HG03571 (cell line): ENCODE measurements around the gene EEF1G.
"Not testable (repeated sequence)": the region's sequence is repeated elsewhere in the genome, so short reads cannot be mapped to it uniquely, and the experiment has no call there.

Experiments
- ATAC-seq: cut with Tn5 transposase; IDR thresholded peaks from one replicate; pipeline ENCODE4 v1.9.1; 2021; ENCODE audit not compliant: unreplicated experiment

EEF1G gene

GRCh38 chr11:62603776-62604299, 30.1 kb upstream of the EEF1G start:
- no peak for ATAC-seq

DNA sequence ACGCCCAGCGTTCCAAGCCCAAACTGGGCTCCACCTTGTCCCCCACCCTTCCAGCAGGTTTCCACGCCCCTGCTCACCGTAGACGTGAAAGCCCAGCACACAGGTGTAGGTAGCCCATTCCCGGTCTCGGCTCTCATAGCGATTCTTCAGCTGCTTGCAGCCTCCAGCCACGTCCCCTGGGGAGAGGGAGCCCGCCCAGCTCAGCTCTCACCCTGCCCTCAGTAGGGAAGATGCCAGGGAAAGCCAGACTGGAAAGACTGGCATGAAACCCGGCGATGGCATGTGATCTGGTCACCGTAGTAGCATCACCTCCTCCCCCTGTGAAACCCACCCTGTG, 29.3 kb upstream of the EEF1G start:
- no peak for ATAC-seq

DNA sequence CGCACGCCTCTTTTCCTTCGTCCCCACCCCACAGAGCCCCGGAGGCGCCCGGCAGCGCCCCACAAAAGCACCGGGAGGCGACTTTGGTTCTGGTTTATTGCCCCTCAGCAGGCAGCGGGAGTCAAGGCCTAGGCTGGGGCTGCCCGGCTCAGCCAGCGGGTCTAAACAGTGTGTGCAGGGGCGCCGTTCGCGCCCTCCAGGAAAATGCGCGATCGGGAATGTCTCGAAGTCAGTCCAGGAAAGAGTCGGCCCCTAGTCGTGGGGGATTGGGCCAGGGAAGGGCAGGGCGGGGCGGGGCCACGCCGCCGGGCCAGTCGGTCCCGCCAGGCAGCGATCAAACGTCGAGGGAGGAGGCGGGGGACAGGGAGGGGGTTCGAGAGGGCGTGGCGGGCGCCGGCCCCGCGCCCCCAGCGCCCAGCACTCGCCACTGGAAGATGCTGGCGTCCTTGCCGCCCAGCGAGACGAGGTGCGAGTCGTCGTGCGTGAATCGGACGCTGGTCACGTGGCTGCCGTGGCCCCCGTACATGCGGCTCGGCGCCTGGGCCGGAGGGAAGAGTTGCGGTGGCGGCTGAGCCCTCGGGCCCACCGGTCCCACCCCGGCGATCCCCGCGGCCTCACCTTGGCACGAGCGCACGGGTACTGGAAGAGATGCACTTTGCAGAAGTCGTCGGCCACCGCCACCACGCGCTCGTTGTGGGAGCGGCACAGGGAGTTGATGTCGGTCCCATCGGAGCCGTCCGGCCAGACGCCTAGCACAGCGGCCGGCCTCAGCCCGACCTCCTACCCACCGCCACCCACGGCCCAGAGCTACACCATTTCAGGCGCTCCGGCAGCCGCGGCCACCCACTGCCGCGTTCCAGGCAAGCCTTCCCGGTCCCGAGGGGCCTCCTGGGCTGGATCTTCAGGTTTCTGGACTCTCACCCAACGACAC, 28.7 kb upstream of the EEF1G start:
- no peak for ATAC-seq

DNA sequence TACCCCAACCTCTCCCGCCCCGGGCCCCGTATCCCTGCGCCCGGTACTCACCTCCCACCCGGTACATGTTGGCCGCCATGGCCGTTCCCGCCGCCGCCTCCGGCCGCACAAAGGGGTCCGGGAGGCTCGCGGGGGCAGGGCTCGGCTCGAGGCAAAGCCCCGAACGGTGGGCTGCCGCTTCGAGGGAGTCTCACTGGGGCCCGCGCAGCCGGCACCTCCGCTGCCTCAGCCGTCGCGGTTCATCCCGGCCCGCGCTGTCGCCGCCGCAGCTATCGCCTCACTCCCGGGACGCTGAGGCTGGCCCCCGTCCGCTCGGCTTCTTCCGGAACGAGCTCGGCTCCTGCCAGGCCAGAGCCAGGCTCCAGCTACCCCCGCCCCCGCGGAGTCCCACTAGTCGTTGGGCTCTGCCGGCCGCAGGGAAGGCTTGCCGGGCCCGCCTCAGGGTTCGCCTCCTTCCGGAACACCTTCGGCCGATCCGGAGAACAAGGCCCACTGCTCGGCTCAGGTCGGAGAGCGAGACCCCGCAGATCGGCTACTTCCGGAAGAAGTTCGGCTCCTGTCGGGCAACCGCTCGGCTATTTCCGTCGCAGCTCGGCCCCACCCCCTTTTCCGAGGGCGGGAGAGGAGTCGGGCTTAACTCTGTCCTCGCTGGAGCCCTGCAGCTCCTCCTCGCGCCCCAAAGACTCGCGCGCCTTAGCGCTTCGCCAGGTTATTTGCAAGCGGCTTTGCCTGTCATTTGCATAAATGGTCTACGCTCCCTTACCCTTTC, 27.9 kb upstream of the EEF1G start, which contains the start of gene MTA2:
Gene MTA2, minus strand, starts transcription at position 494 of the 769 bp plus-strand sequence. Its CDS starts 415 bp downstream, at position 79.
- peak; percentile 68 for ATAC-seq

DNA sequence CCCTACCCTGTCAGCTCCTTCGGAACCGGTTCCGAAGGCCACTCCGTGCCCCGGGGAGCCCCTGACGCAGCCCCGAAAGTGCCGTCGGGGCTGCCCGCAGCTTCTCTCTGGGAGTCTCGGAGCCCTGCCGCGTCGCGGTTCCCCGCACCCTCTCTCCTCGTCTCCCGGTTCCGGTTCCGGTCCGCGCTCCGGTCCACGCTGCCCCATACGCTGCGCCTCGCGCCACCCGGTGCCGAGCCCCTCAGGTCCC, 27.4 kb upstream of the EEF1G start:
- no peak for ATAC-seq

DNA sequence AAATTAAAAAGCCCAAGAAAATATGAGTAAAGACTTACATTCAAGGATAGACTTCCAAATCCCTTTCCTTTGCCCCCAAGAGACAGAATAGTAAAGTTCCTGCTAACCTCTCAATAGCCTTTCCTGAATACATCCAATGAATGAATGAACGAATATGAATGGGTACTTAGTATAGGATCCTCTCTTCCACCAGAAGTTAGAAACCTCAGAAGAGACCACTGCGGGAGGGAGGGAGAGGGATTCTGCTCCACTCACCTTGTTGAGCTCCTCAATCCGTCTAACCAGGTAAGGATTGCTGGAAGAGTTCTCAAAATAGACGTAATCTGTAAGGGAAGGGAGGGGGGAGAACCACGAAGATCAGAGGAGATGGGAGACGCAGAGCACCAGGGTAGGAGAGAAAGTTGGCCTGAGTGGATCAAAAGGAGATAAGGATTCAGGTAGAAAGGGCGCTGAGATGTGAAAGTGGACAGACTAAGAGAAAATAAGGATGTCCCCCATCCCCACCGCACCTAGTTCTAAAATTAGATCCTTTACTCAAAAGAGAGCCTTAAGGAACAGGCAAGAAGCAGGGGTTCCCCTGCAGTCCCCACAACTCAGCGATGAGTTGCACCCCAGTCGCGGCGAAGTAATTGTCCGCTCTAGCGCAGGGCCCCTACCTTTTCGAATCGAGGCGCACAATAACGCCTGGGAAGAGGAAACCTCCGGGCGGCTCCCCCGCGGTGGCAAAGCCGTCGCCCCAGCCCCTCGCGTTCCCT, 26.9 kb upstream of the EEF1G start:
- ATAC-seq = no peak

DNA sequence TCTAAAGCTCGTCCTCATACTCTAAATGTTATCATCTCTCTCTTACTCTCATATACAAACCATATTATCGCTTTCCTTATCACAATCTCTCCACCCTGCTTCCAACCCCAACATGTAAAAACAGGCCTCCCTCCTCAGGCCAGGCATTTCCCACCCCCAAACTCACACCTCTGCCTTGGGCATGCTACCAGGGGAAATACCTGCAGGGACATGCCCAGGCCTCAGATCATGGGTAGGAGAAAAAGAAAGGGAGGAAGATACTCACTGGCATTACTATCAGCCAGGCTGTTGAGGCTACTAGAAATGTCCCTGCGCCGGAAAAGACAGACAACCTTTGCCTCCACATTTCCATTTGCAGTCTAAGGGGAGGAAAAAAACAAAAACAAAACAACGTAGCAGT, 26.2 kb upstream of the EEF1G start:
- ATAC-seq = no peak

DNA sequence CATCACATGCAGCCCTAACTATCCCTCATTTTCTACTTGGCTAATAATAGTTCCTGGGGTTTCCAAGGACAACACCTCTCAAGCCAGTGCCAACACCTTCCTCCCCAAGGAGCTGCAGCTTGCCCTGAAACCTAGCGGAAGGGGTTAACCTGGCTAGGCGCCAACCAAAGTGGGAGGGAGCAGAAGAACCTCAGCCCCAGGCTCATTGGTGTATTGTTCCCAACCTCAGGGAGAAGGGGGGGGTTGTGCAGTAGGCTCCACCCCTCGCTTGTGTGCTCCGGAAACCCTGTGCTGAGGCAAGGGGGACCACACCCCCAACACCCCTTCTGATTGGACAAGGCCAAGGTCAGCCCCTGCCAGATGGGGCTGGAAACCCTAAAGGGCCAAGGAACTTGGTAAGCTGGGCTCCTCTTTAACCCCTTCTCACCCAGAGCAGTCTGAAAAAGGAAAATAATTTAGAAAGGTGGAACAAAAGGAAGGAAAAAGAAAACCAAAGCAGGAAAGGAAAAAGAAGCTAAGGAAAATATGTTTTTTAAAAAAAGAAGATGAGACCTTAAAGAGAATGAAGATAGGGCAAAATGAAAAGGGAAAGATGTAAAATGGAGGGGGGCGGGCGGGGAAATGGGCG, 25.5 kb upstream of the EEF1G start:
- ATAC-seq = peak; percentile 37

DNA sequence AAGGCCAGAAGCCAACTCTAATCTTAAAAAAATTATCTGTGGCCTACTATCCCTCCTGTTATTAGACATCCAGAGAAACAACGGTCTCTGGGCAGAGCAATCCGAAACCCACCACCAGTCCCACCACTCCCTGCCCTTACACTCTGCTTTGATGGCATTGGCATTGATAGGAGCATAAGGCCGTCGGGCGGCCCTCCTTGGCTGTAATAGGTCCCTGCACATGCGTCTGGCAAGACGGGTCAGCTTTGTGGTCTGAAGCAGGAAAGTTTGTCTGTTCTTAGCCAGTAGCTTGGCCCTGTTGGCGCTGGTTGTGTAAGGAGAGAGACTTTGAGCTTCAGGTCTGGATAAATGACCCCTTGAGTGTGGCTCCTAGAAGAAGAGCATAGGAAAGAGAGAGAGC, 21.4 kb upstream of the EEF1G start:
- no peak for ATAC-seq

DNA sequence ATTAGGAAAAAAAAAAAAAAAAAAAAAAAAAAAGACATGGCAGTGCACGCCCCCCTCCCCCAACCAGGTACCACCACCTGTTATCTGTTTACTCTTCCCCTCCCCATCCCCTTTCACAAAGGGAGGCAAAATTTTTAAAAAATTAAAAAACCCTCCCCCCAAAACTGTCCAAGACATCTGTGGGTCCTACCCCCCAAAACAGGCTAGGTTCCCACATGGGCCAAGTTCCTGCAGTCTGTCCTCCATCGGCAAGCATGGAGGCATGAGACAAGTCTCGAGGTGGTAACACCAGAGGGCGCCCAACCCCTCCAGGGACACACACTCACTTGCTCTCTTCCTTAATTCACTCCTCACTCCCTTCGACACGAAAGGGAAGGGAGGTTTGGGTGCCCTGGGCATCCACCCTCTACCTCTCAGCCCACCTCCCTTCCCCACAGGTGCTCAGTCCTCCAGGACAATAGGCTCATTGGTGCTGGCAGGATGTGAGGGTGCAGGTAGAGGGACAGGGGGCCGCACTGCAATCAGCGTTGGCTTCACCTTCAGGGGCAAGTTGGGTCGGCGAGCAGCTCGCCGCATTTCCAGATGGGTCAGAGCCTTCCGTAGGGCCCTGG, 19.8 kb upstream of the EEF1G start:
- ATAC-seq = no peak

- no peak for ATAC-seq
Observed at GRCh38 chr11:62592989-62593421, 19.3 kb upstream of the EEF1G start.

DNA sequence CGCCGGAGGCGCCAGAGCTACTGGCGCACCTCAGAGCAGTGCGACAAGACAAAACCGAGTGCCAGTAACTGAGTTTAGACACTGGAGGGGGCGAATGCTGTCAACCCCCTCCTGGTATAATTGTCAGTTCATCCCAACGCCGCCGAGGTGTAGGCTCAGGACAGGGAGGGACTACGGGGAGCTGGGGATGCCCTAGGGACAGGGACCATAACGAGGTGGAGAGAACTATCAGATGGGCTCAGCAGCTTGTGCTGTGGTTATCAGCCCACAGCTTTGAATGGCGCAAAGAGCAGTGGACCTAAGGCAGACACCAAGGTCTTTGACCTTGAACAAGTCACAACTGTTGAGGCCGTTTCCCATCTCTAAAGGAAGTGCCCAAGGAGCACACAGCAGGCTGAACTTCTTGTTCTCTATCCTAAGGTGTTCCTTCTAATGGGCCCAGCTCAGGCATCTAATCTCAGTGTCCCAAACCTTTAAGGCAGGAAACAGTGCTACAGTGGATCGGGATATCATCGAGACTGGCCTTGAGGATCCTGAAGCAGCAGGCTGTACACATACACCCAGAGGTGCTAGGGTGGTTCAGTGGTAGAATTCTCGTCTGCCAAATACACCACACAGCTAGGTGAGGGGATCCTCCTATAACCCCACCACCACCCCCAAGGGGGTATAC, 18.6 kb upstream of the EEF1G start:
- no peak for ATAC-seq

GRCh38 chr11:62591448-62592145, 17.9 kb upstream of the EEF1G start, which contains the start of gene TUT1:
TUT1 (minus strand) TSS chr11:62591523; CDS start chr11:62591485, 38 bp downstream.
- peak; percentile 76 for ATAC-seq

DNA sequence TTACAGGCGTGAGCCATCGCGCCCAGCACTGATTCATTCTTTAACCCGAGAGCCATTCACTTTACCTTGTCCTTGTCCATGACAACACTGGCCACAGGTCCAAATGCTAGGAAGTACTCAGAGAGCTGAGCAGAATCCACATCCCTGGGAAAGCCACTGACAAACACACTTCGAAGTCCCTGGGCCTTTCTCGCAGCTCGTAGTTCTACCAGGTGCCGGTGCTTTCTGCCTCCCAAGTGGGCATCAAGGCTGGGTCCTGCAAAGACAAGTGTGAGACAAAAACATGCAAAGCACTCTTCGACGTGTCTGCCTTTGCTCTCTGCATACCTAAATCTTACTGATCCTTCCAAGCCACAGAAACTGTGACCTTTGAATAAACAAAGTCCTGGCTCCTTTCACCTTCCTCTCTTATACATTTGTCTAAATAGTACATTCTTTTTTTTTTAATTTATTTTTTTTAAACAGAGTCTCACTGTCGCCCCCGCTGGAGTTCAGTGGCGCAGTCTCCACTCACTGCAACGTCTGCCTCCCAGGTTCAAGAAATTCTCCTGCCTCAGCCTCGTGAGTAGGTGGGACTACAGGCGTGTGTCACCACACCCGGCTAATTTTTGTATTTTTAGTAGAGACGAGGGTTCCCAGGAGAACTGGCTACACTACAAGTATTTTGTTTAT, 15.4 kb upstream of the EEF1G start:
- ATAC-seq = no peak

DNA sequence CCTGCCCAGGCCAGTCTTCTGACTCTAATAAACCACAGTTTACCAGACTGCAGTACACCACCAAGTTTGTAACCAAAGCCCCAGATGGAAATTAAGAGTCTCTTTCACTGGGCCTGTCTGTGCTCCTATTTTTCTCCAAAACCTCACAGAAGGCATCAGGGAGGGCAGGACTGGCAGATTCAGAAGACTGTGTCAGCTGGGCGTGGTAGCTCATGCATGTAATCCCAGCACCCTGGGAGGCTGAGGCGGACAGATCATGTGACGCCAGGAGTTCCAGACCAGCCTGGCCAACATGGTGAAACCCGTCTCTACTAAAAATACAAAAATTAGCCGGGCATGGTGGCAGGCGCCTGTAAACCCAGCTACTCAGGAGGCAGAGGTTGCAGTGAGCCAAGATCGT, 11.7 kb upstream of the EEF1G start:
- not testable (repeated sequence) for ATAC-seq

DNA sequence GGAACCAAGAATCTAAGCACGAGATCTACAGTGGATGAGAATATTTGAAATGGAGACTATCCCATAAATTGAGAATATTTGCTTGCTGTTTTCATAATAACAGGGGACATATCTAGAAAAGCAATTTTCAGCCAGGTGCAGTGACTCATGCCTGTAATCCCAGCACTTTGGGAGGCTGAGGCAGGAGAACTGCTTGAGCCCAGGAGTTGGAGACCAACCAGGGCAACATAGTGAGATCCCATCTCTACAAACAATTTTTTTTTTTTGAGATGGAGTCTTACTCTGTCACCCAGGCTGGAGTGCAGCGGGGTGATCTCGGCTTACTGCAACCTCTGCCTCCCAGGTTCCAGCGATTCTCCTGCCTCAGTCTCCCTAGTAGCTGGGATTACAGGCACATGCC, 8.0 kb upstream of the EEF1G start:
- ATAC-seq = not testable (repeated sequence)

DNA sequence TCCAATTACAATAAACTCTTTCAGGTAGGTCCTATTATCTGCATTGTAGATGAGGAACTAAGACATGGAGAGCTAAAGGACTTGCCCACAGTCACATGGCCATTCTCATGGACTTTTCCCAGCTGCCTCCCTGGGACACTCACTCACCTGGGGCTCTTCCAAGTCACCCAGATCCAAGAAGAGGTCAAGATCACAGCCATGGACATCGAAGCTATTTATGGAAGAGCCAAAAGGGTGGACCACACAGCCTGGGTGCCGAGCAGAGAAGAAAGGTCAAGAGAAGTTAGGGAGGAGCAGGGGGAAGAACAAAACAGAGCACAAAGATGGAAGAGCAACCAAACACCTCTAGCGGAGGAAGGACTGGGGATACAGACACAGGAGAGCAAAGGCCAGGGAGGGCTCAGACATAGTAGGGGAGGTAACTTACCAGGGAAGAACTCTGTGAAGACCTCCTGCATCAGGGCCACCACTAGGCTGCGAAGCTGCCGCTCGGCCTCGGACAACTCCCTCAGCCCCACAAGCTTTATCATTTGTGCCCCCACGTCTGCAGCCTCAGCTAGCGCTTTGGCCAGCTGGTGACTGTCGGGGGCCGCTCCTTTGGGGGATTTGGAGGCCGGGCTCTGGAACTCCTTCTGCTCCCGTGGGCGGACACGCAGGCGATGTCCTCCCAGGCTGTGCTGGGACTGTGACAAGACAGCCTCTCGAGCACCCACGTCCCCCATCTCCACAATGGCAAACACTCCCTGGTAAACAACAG, 7.4 kb upstream of the EEF1G start:
- ATAC-seq = no peak

DNA sequence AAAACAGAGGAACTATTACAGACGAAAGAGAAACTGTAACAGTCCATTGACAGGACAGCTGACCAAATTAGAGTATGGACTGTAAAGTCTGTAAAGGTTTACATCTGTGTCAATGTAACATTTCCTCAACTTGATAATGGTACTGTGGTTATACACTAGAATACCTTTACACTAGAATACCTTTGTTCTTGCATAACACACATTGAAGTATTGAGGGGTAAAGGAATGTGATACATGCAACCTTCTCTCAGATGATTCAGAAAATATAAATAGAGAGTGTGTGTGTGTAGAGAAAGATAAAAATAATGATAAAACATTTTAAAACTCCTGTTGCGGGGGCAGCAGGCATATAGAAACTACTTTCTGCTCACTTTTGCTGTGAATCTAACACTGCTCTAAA, 5.6 kb upstream of the EEF1G start:
- no peak for ATAC-seq
